NAMALWA (cell line): Measurements from ENCODE around the gene HK1.
A peak's percentile ranks its signal among the peaks of the same experiment; 100 is the strongest.
"Not testable (repeated sequence)": the region's sequence is repeated elsewhere in the genome, so short reads cannot be mapped to it uniquely, and the experiment has no call there.

Experiments used
- DNase-seq: peaks from one replicate; pipeline ENCODE4 v3.0.0-alpha.2; 2015; ENCODE audit warnings: low spot score

The HK1 gene

DNA sequence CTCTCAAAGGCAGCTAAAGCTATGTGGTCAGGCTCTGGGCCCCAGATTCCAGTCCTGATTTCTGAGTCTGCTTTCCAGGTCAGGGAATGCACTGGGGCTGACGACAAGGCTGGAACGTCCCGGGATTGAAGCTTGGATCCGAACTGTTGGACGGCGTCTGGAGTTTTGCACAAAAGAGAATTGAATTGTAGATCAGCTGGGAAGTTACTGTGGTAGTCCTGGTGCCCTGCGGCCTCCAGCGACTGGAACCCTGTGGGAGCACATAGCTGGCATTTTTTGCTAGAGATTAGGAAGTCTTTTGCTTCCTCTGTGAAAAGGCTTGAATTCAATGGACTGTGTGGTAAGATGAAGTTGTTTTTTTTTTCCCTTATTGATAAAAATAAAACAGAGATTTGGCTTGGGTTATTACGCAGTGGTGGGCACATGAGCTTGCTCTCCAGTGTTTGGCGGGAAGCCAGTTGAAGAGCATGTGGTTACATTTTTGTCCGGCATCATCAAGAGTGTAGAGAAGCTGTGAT lies at the start of gene HK1:
TSS of gene HK1 (plus strand) at position 51 of the 518 bp plus-strand sequence.
- no peak for DNase-seq

- DNase-seq, result no peak
Observed at GRCh38 chr10:69229616-69229916, 48.7 kb upstream of the HK1 start.

DNA sequence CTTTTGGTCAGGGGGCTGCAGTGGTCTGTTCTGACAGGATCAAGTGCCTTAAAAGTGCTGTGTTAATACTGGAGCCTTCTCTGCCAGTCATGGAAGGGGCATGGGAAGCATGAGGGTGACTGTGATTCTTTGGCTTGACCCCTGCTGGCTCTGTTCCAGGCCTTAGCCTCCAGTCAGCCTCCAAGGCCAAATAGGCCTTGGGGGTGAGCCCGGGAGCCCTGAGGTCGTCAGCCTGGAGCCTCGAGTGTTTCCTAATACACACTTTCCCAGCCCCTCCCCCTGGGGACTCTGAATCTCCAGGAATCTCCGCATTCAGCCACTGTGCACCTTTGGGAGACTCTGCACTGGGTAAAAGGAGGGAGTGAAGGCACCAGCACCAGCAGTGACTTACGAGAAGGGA lies 48.2 kb upstream of the HK1 start:
- DNase-seq, result no peak

DNA sequence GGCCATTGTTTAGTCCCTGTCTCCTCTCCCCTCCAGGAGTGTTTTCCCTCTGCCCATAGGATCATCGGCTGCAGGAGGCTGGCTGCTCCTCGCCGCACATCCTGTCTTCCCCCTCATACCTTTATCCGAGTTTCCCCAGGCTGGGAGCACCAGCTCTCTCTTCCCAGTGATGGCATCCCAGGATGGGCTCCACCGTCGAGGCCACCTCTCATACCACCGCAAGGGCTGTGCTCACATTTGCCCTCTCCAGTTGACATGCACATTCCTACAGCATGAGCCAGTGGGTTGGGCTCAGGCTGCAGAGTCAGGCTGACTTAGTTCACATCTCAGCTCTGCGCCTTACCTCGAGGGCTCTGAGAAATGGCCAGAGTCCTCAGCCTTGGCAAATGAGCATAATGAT lies 46.0 kb upstream of the HK1 start:
- DNase-seq, result no peak

DNA sequence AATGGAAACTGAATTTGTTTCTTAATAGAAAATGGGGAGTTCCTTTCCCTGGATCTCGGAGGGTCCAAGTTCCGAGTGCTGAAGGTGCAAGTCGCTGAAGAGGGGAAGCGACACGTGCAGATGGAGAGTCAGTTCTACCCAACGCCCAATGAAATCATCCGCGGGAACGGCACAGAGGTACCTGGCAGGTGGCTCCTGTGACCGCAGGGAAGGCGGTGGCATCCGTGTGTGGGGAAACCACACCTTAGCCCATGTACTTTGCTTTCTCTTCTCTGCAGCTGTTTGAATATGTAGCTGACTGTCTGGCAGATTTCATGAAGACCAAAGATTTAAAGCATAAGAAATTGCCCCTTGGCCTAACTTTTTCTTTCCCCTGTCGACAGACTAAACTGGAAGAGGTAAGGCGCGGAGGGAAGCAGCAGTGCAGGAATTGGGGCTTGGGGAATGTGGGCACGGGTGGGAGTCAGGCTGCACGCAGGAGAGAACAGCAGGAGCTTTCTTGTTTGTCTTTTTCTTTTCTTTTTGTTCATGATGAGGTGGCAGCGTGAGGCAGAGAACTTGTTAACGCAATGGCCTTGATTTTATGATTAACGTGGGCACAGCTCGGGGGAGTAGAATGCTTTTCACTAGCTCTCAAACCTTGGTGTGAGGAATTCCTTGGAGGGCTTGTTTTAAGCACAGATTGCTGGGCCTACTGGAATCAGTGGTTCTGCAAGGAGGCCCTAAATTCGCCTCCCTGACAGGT lies 45.4 kb upstream of the HK1 start:
- DNase-seq, result no peak

DNA sequence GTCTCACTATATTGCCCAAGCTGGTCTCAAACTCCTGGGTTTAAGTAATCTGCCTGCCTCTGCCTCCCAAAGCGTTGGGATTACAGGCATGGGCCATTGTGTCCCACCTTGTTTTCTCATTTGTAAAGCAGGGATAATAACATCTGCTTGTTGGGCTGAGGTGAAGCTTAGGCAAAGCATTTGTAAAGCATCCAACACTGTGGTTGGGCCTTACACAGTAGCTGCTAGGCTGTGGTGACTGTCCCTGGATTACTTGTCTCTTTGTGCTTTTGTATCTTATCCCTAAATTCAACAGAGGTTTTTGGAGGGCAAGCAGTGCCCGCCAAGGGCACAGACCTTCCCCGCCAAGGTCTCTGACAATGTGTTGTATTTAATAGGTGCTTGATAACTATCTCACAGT lies 43.8 kb upstream of the HK1 start:
- no peak for DNase-seq

DNA sequence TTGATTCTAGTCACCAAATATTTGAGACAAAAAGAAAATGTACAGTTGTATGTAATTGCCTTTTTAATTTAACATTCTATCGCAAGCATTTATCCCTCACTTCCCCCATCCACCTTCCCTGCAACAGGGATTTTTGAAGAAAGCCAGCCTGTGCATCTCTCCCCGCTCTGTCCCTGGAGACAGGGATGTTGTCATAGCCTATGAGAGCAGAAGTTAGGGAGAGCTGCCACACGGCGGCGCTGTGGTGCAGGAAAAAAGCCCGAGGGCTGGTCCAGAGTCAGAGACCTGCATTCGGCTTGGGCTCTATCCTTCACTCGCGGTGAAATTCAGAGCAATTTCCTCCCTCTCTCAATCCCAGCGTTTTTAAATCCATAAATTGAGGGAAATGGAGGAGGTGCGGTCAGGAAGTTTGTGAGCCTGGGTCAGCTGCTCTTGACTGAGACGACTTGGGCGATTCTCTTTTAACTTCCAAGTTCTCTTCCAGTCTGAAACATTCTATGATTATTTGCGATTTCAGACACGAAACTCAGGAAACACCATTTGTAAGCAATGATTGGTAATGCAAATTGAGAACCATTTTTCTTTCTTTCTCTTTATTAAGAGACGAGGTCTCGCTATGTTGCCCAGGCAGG lies 40.7 kb upstream of the HK1 start:
- DNase-seq, result peak; percentile 86

DNA sequence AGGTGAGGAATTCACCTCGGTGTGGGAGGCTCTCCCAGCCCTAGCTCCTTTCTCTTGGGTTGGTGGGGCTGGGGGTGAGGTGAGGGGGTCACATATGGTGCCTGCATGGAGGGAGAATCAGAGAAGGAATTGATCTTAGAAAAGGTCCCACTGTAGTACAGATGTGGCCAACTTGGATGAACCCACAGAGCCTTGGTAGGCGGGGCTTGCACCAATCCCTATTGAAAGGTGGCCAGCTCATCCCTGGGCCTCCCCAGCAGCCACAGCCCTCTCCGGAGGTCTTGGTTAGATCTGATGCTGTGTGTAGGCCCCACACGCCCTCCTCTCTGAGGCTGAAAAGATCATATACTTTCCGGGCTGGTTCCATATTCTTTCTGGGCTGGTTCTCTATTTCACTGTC lies 39.2 kb upstream of the HK1 start:
- no peak for DNase-seq

- no peak for DNase-seq
Observed at GRCh38 chr10:69239816-69240434, 38.4 kb upstream of the HK1 start.

GRCh38 chr10:69240455-69240854 lies 37.8 kb upstream of the HK1 start:
- no peak for DNase-seq

DNA sequence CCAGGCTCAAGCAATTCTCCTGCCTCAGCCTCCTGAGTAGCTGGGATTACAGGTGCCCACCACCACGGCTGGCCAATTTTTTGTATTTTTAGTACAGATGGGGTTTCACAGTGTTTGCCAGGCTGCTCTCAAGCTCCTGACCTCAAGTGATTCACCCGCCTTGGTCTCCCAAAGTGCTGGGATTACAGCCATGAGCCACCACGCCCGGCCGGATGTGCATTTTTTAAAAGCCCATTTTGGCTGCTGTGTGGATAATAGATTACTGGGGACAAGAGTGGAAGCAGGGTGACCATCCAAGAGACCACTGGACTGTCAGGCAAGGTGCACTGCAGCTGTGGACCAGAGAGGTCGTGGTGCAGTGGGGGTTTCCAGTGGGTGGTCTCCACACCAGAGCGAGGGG lies 36.7 kb upstream of the HK1 start:
- DNase-seq, result no peak

GRCh38 chr10:69242040-69242851 lies 36.0 kb upstream of the HK1 start:
- DNase-seq, result no peak

GRCh38 chr10:69242852-69243212 lies 35.5 kb upstream of the HK1 start:
- DNase-seq, result no peak

DNA sequence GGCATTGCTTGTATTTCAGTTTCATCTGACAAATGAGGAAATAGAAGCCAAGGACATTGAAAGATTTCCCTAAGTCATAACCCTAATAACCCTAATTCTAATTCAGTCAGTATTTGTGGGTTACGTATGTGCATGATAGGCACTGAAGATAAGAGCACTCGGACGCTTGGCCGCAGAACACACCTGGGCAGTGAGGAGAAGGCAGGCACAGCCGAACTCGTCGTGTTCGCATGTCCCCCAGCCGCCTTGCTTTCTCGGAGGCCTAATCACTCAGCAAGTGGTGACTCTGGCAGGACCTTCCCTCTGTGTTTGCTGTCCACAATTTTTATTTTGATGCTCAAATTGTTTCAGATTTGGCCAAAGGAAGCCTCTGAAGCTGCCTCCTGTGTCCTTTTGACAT lies 34.5 kb upstream of the HK1 start:
- no peak for DNase-seq

GRCh38 chr10:69246036-69246435 lies 32.3 kb upstream of the HK1 start:
- DNase-seq, result no peak

GRCh38 chr10:69246581-69247312 lies 31.5 kb upstream of the HK1 start:
- no peak for DNase-seq

GRCh38 chr10:69247313-69247710 lies 31.0 kb upstream of the HK1 start:
- no peak for DNase-seq

DNA sequence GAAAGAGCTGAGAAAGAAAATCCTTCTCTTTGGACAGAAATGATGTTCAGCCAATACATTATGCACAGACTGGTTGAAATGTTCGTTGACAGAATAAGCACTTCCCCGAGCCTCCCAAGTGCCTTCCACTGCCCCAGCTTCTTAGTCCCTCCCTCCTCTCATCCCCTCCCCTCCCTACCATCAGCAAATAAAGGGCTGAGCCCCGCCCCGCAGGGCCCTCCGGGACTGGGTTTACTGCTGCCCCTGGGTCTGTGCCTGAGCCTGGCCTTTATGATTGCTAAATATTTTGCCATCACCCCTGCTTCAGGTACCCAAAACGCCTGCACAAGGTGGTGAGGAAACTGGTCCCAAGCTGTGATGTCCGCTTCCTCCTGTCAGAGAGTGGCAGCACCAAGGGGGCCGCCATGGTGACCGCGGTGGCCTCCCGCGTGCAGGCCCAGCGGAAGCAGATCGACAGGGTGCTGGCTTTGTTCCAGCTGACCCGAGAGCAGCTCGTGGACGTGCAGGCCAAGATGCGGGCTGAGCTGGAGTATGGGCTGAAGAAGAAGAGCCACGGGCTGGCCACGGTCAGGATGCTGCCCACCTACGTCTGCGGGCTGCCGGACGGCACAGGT lies 30.1 kb upstream of the HK1 start:
- no peak for DNase-seq

DNA sequence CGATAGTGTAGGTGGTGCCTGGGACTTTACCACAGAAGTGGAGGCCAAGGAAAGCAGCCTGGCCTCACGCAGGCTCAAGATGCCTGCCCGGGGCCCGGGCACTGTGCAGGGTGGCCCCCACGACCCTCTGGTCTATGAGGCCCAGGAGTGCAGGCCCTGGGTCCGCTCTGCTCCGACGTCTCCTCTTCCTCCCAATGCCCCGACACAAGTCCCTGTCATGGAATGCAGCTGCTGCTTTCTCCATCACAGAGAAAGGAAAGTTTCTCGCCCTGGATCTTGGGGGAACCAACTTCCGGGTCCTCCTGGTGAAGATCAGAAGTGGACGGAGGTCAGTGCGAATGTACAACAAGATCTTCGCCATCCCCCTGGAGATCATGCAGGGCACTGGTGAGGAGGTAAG lies 28.3 kb upstream of the HK1 start:
- DNase-seq, result no peak

DNA sequence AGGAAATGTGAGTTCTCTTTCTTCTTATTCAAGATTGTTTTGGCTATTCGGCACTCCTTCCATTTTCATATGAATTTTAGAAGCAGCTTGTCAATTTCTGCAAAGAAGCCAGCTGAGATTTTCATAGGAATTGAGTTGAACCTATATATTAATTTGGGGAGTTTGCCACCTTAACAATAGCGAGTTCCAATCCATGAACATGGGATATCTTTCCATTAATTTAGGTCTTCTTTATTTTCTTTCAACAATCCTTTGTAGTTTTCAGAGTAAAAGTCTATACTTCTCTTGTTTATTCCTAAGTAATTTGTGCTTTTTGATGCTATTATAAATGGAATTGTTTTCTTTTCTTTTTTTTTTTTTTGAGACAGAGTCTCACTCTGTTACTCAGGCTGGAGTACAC lies 26.9 kb upstream of the HK1 start:
- not testable (repeated sequence) for DNase-seq

DNA sequence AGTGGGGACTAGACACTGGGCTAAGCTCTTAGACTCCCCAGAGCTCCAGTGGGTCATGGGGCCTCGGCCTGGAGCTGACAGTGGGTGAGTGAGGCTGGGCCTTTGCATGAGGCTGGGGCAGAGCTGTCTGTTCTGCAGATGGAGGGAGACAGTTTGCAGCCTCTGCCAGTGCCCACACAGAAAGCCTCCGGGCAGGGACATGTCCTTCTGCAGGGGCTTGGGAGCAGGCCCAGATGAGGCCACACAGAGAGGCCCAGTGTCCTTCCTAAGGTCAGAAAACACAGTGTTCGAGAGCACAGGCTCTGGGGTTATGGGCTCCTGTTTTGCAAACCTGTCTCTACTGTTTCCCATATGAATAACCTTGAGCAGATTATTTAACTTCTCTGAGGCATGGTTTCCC lies 25.1 kb upstream of the HK1 start:
- no peak for DNase-seq

DNA sequence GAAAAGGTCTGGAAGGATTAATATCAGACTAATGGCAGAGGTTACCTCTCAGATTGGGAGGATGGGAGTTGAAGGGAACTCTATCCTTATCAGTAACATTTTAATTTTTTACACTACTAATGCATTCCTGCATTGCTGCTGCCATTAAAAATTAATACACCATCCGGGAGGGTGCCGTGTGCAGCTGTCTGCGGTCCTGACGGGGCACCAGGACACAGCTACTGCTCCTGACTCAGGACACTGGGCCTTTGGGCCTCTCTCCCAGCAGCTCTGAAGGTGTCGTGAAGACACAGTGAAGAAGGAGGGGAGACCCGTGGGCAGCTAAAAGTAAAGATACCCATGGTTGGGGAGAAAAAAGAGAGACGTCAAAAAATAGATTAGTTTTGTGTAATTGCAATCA lies 23.4 kb upstream of the HK1 start:
- DNase-seq, result no peak
